Erythroblast (primary cell): ENCODE measurements around the gene LY6G6C.

Source experiments
- GATA1 ChIP-seq: IDR thresholded peaks from 2 replicates; pipeline ENCODE4 v1.6.1; 2011; ENCODE audit warnings: low read depth, mild to moderate bottlenecking, control low read depth, low read length, moderate library complexity
- POLR2A ChIP-seq: IDR thresholded peaks from 2 replicates; pipeline ENCODE4 v1.6.1; 2011; ENCODE audit warnings: mild to moderate bottlenecking, low read length

DNA sequence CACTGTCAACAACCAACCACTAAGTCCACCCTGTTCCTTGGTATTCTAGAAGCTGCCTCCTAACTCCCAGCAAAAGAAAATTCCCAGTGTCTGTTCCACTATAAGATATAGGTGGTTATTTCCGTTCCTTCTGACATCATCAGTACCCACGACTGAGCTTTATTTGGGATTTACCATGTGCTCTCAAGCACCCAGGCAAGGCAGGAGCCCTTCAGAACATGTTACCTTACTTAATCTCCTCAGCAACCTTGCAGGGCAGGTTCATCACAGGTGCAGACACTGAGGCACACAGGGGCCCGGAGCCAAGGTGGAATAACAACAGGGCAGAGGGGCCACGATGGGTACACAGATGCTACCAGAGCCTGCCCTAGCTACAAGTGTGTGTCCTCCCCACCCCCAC lies 29.2 kb downstream of the LY6G6C start:
- no peak for TF ChIP-seq POLR2A
- no peak for TF ChIP-seq GATA1
